B cell (primary cell): Measurements from ENCODE around the gene C19orf47.

Experiments used
- CTCF ChIP-seq: fragments of 200-600 bp; IDR thresholded peaks from one replicate; pipeline ENCODE4 v1.8.0; 2022; ENCODE audit warnings: antibody characterized with exemption, mild to moderate bottlenecking
- EZH2 ChIP-seq: IDR thresholded peaks from 2 replicates; pipeline ENCODE4 v1.6.1; 2012; ENCODE audit warnings: borderline replicate concordance, low read depth, mild to moderate bottlenecking, moderate library complexity, low read length; ENCODE audit not compliant: insufficient read depth, poor library complexity, severe bottlenecking

GRCh38 chr19:40273469-40274360, 74.5 kb downstream of the C19orf47 start:
- TF ChIP-seq CTCF: no peak
- no peak for TF ChIP-seq EZH2
